HepG2 (cell line): Measurements from ENCODE around the gene SHROOM2. TPM values are rescaled to one million over a fixed set of nuclear protein-coding genes. Genes with fewer than 3 reads are reported as not detected.

Experiments used
- ATAC-seq: fragments of 200-7000 bp; cut with Tn5 transposase; 3 replicates; pipeline ENCODE4 v1.9.1; 2020; ENCODE audit warnings: mild to moderate bottlenecking, moderate library complexity
- BruUV-seq: library from RNA; stranded (reverse); fragments of 400-500 nt; replicated peaks from 2 replicates; lab custom pipeline; 2021; lab: Mats Ljungman, UMichigan
- CTCF ChIA-PET: fragments of 300-600 bp; formaldehyde crosslinking; extraction: SDS; loops from one replicate; lab custom pipeline; 2021; ENCODE audit warnings: low total read pairs, inconsistent platforms, low intra/inter-chr PET ratio; lab: Yijun Ruan, JAX
- POLR2A ChIA-PET: fragments of 350-600 bp; sonication (Branson Sonifier 250); formaldehyde crosslinking; loops from one replicate; lab custom pipeline; 2020; ENCODE audit warnings: antibody characterized with exemption, inconsistent platforms; lab: Yijun Ruan, JAX
- DNase-seq: peaks from one replicate; pipeline ENCODE4 v3.0.0-alpha.2; 2015; ENCODE audit warnings: low spot score
- FAIRE-seq: peaks from 3 replicates; lab custom pipeline; 2011; peaks lifted over from hg19 to GRCh38; lab: Jason Lieb, UNC
- H2AFZ ChIP-seq: one replicate; pipeline ENCODE4 v1.6.1; 2011; ENCODE audit warnings: low read length, inconsistent platforms
- H3K27ac ChIP-seq: fragments of 300-600 bp; 3 replicates; pipeline ENCODE4 v1.8.0; 2011; ENCODE audit warnings: mixed run types, mild to moderate bottlenecking, mixed read lengths, low read length, inconsistent platforms; ENCODE audit not compliant: insufficient read depth; ENCODE audit errors: extremely low read length
- H3K27me3 ChIP-seq, 2 experiments: fragments of 200-600 bp in 1 of 2; 2 replicates in 1 of 2; 3 replicates in 1 of 2; pipeline versions ENCODE4 v1.6.0 to v1.8.0; 2011; ENCODE audit warnings: low read length in 2 of 2, mild to moderate bottlenecking in 2 of 2, moderate library complexity in 2 of 2, inconsistent platforms in 1 of 2; ENCODE audit not compliant: insufficient read depth in 2 of 2, control insufficient read depth in 1 of 2
- H3K36me3 ChIP-seq, 2 experiments: fragments of 200-600 bp in 1 of 2; replicated peaks in 1 of 2; 2 replicates in 1 of 2; 3 replicates in 1 of 2; pipeline versions ENCODE4 v1.5.1 to v1.8.0; 2011; ENCODE audit warnings: low read length in 2 of 2, inconsistent platforms in 1 of 2; ENCODE audit not compliant: insufficient read depth in 2 of 2, control insufficient read depth in 1 of 2
- H3K4me1 ChIP-seq: 2 replicates; pipeline ENCODE4 v1.5.1; 2012; ENCODE audit warnings: low read length, inconsistent platforms; ENCODE audit not compliant: insufficient read depth
- H3K4me2 ChIP-seq: 2 replicates; pipeline ENCODE4 v1.6.0; 2011; ENCODE audit warnings: low read depth, low read length, inconsistent platforms
- H3K4me3 ChIP-seq, 3 experiments: fragments of 200-600 bp in 1 of 3; sonication (generic), shearing (Covaris generic) in 1 of 3; replicated peaks in 1 of 3; 2 replicates each; pipeline ENCODE4 v1.5.1; 2011 to 2016; ENCODE audit warnings: low read length in 3 of 3, inconsistent platforms in 2 of 3, low read depth in 2 of 3, mild to moderate bottlenecking in 2 of 3, control low read depth in 1 of 3, mixed read lengths in 1 of 3; ENCODE audit not compliant: insufficient read depth in 1 of 3
- H3K79me2 ChIP-seq: one replicate; pipeline ENCODE4 v1.6.1; 2011; ENCODE audit warnings: low read length, inconsistent platforms; ENCODE audit not compliant: insufficient read depth
- H3K9ac ChIP-seq: 2 replicates; pipeline ENCODE4 v1.6.0; 2011; ENCODE audit warnings: mild to moderate bottlenecking, low read depth, low read length, inconsistent platforms; ENCODE audit not compliant: insufficient read depth
- H3K9me3 ChIP-seq: 2 replicates; pipeline ENCODE4 v1.5.1; 2012; ENCODE audit warnings: mild to moderate bottlenecking, low read length
- H4K20me1 ChIP-seq: 2 replicates; pipeline ENCODE4 v1.6.0; 2011; ENCODE audit warnings: inconsistent platforms, mild to moderate bottlenecking, low read length, moderate library complexity; ENCODE audit not compliant: insufficient read depth
- BORCS8-MEF2B ChIP-seq: sonication (generic); formaldehyde crosslinking; IDR thresholded peaks from 2 replicates; pipeline ENCODE4 v1.8.0; 2022; ENCODE audit warnings: mild to moderate bottlenecking, missing genetic modification reagents
- ELF1 ChIP-seq: sonication (generic); formaldehyde crosslinking; IDR thresholded peaks from 2 replicates; pipeline ENCODE4 v1.4.0; 2020; ENCODE audit warnings: missing genetic modification reagents
- FOXK1 ChIP-seq: sonication (generic); formaldehyde crosslinking; IDR thresholded peaks from 2 replicates; pipeline ENCODE4 v1.4.0; 2020; ENCODE audit warnings: low read depth, missing genetic modification reagents, borderline replicate concordance
- GATAD2A ChIP-seq: IDR thresholded peaks from 2 replicates; pipeline ENCODE4 v1.6.1; 2016
- ISX ChIP-seq: sonication (generic); formaldehyde crosslinking; conservative IDR thresholded peaks from 2 replicates; pipeline ENCODE4 v1.5.0; 2020; ENCODE audit warnings: missing genetic modification reagents
- MXD1 ChIP-seq: sonication (generic); formaldehyde crosslinking; IDR thresholded peaks from 2 replicates; pipeline ENCODE4 v1.4.0; 2020; ENCODE audit warnings: mild to moderate bottlenecking, missing genetic modification reagents
- MXD4 ChIP-seq: IDR thresholded peaks from 2 replicates; pipeline ENCODE4 v1.6.1; 2016; ENCODE audit warnings: mild to moderate bottlenecking, missing biosample characterization, missing genetic modification reagents
- RFXANK ChIP-seq: IDR thresholded peaks from 2 replicates; pipeline ENCODE4 v1.6.1; 2016
- SKI ChIP-seq: fragments of 450-650 bp; IDR thresholded peaks from one replicate; pipeline ENCODE4 v1.6.1; 2018; ENCODE audit warnings: mild to moderate bottlenecking; ENCODE audit not compliant: partially characterized antibody
- TEAD2 ChIP-seq: sonication (generic); formaldehyde crosslinking; IDR thresholded peaks from 2 replicates; pipeline ENCODE4 v1.9.0; 2021; ENCODE audit warnings: missing genetic modification reagents
- ZFP37 ChIP-seq: sonication (generic); formaldehyde crosslinking; IDR thresholded peaks from 2 replicates; pipeline ENCODE4 v1.4.0; 2020; ENCODE audit warnings: missing genetic modification reagents, borderline replicate concordance
- ZNF253 ChIP-seq: sonication (generic); formaldehyde crosslinking; IDR thresholded peaks from 2 replicates; pipeline ENCODE4 v1.8.0; 2022; ENCODE audit warnings: mild to moderate bottlenecking, missing genetic modification reagents, borderline replicate concordance
- ZNF512 ChIP-seq: sonication (generic); formaldehyde crosslinking; IDR thresholded peaks from 2 replicates; pipeline ENCODE4 v1.4.0; 2020; ENCODE audit warnings: mild to moderate bottlenecking, missing genetic modification reagents
- ZNF564 ChIP-seq: sonication (generic); formaldehyde crosslinking; IDR thresholded peaks from 2 replicates; pipeline ENCODE4 v1.8.1; 2023; ENCODE audit warnings: mild to moderate bottlenecking, missing genetic modification reagents
- ZNF616 ChIP-seq: sonication (generic); formaldehyde crosslinking; IDR thresholded peaks from 2 replicates; pipeline ENCODE4 v1.5.0; 2020; ENCODE audit warnings: low read depth, mild to moderate bottlenecking, missing genetic modification reagents
- ZNF776 ChIP-seq: sonication (generic); formaldehyde crosslinking; IDR thresholded peaks from 2 replicates; pipeline ENCODE4 v1.4.0; 2020; ENCODE audit warnings: mild to moderate bottlenecking, missing genetic modification reagents
- ZZZ3 ChIP-seq: sonication (generic); formaldehyde crosslinking; IDR thresholded peaks from 2 replicates; pipeline ENCODE4 v1.4.0; 2020; ENCODE audit warnings: missing genetic modification reagents, mild to moderate bottlenecking, borderline replicate concordance
- WGBS: methylation state at CpG from one replicate; pipeline ENCODE4 v1.1.6; 2017; ENCODE audit warnings: low lambda C conversion rate; 5-methylcytosine and 5-hydroxymethylcytosine counted together
- in situ Hi-C: cut with HindIII; loops from 2 replicates; pipeline ENCODE4 v1.10.0; 2017; ENCODE audit warnings: low pct_unique_long_range_greater_than_20kb; ENCODE audit not compliant: extremely low pct_ligation_motif_present
- intact Hi-C: fragments of 100-400 bp; cut with micrococcal nuclease; formaldehyde crosslinking; loops from one replicate; pipeline ENCODE4 v1.10.0; 2022; ENCODE audit not compliant: unreplicated experiment
- polyA plus RNA-seq, 8 experiments: library from polyadenylated mRNA; depleted of rRNA in 3 of 8; stranded (reverse) in 7 of 8; unstranded in 1 of 8; fragments of >200 nt; fragmentation: Illumina TruSeq in 4 of 8; extraction: Trizol in 4 of 8; gene quantifications; 2 replicates each; pipeline versions ENCODE4 v1.2.1 to v1.2.3, GENCODE V29; 2011 to 2016; ENCODE audit warnings: low read depth in 4 of 8, missing spikeins in 1 of 8, mixed read lengths in 1 of 8; ENCODE audit not compliant: insufficient read depth in 1 of 8
- total RNA-seq, 5 experiments: library from RNA; depleted of rRNA; stranded (reverse); fragments of >200 nt; fragmentation: Illumina TruSeq; extraction: Trizol; gene quantifications; 2 replicates each; pipeline ENCODE4 v1.2.3, GENCODE V29; 2016; ENCODE audit warnings: low read depth in 1 of 5
- TF ChIP-seq, protein P1 (sequence below): sonication (generic); formaldehyde crosslinking; IDR thresholded peaks from 2 replicates; pipeline ENCODE4 v1.5.0; 2020; ENCODE audit warnings: missing genetic modification reagents
- TF ChIP-seq, protein P2 (sequence below): sonication (generic); formaldehyde crosslinking; IDR thresholded peaks from 2 replicates; pipeline ENCODE4 v1.4.0; 2020; ENCODE audit warnings: missing genetic modification reagents

Gene SHROOM2
- total and polyA plus RNA-seq, 2 of the 13 experiments (the other 11 are each of a cell fraction or from before 2014, with no cell fraction given): 0.92 to 1.4 TPM

DNA sequence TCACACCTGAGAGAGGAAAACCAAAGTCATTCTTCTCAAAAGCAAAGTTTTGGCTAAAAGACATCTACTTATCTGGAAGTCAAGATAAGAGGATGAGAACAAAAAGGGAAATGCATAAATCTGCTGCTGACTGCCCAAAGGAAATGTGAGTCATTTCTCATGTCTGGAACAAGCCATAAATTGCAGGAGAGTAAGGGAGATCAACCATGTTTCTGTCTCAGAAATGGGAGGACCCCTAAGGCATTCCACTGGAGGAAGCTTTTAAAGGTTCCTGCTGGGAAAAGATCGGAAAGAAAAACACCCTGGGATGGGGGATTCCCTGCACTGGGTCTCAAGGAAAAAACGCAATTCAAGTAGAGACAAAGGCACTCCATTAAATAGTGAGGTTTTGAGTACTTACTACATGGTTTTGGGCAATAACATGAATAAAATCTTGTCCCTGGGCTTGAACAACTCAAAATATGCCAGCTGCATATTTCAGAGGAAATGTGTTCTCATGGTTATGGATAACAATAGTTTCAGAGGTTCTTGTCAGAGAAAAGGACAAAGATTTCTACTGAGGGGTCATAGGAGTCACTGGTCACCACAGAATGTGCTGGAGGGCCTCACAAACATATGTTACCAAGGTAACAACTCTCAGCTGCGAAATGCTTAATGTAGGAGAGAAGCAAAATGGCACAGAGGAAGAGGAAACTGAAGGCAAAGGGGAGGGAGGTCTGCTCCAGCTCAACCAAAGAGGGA lies 39.9 kb upstream of the SHROOM2 start (continued):
- TF ChIP-seq, protein P1, sequence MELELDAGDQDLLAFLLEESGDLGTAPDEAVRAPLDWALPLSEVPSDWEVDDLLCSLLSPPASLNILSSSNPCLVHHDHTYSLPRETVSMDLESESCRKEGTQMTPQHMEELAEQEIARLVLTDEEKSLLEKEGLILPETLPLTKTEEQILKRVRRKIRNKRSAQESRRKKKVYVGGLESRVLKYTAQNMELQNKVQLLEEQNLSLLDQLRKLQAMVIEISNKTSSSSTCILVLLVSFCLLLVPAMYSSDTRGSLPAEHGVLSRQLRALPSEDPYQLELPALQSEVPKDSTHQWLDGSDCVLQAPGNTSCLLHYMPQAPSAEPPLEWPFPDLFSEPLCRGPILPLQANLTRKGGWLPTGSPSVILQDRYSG (CRISPR knock-in tag): no peak

- Histone ChIP-seq H3K4me1 (no peaks in the 10 kb centered on the region), H3K4me2 (no peak overlapping the region), H3K27me3 (no peaks in the 10 kb centered on the region), H3K36me3 (no peaks in the 10 kb centered on the region), H3K9ac (no peak overlapping the region), H4K20me1 (no peaks in the 10 kb centered on the region), H3K9me3 (no peaks in the 10 kb centered on the region)
- POLR2A ChIA-PET: no interaction called here
- intact Hi-C loops: no loop called here
- no peak for FAIRE-seq
- TF ChIP-seq FOXK1 (no peak), BORCS8-MEF2B (CRISPR knock-in tag) (no peak), ZNF564 (no peak), ZNF616 (CRISPR knock-in tag) (no peak), SKI (no peak), ISX (CRISPR knock-in tag) (no peak), ZZZ3 (no peak), ZNF253 (CRISPR knock-in tag) (no peak), TEAD2 (no peak), ZNF512 (CRISPR knock-in tag) (no peak), GATAD2A (CRISPR knock-in tag) (no peak), MXD4 (CRISPR knock-in tag) (no peak), MXD1 (CRISPR knock-in tag) (no peak), ELF1 (CRISPR knock-in tag) (no peak), RFXANK (CRISPR knock-in tag) (no peak), ZNF776 (CRISPR knock-in tag) (no peak), ZFP37 (CRISPR knock-in tag) (no peak)
- TF ChIP-seq, protein P2, sequence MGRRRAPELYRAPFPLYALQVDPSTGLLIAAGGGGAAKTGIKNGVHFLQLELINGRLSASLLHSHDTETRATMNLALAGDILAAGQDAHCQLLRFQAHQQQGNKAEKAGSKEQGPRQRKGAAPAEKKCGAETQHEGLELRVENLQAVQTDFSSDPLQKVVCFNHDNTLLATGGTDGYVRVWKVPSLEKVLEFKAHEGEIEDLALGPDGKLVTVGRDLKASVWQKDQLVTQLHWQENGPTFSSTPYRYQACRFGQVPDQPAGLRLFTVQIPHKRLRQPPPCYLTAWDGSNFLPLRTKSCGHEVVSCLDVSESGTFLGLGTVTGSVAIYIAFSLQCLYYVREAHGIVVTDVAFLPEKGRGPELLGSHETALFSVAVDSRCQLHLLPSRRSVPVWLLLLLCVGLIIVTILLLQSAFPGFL: no peak
- TF ChIP-seq, all 625 proteins: peak for 0
- CTCF ChIA-PET: no interaction called here
- ATAC-seq (no peak), DNase-seq (no peak)
- H3K4me3 ChIP-seq: no peak overlapping the region
- no TSS peak for BruUV-seq
- no peak overlapping the region for H2AFZ ChIP-seq
- 76% methylated on average over 4 of the region's 4 CpGs for WGBS
- in situ Hi-C loops: no loop called here
- H3K79me2 ChIP-seq: no peaks in the 10 kb centered on the region
- no peak overlapping the region for H3K27ac ChIP-seq
Measured at GRCh38 chrX:9747644-9748043, 38.6 kb upstream of the SHROOM2 start.
